ENCODE measurements around the gene TMEM200A.

- TF ChIP-seq EZH2phosphoT487 (IDR thresholded peaks at IDR 0.05; ENCODE audit: low read depth): no peak
- TF ChIP-seq, protein P1, sequence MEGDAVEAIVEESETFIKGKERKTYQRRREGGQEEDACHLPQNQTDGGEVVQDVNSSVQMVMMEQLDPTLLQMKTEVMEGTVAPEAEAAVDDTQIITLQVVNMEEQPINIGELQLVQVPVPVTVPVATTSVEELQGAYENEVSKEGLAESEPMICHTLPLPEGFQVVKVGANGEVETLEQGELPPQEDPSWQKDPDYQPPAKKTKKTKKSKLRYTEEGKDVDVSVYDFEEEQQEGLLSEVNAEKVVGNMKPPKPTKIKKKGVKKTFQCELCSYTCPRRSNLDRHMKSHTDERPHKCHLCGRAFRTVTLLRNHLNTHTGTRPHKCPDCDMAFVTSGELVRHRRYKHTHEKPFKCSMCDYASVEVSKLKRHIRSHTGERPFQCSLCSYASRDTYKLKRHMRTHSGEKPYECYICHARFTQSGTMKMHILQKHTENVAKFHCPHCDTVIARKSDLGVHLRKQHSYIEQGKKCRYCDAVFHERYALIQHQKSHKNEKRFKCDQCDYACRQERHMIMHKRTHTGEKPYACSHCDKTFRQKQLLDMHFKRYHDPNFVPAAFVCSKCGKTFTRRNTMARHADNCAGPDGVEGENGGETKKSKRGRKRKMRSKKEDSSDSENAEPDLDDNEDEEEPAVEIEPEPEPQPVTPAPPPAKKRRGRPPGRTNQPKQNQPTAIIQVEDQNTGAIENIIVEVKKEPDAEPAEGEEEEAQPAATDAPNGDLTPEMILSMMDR (IDR thresholded peaks at IDR 0.05; ENCODE audit: low read depth, low read length): no peak
Observed at GRCh38 chr6:130432838-130433237, 67.0 kb downstream of the TMEM200A start.

Data from OCI-LY3 (cell line).